Globus pallidus (tissue), 1 donor: ENCODE data around the gene HBS1L.

Source experiments
- DNase-seq: peaks from one replicate; pipeline ENCODE4 v3.0.0-alpha.2; 2015; ENCODE audit warnings: low spot score

The HBS1L gene

DNA sequence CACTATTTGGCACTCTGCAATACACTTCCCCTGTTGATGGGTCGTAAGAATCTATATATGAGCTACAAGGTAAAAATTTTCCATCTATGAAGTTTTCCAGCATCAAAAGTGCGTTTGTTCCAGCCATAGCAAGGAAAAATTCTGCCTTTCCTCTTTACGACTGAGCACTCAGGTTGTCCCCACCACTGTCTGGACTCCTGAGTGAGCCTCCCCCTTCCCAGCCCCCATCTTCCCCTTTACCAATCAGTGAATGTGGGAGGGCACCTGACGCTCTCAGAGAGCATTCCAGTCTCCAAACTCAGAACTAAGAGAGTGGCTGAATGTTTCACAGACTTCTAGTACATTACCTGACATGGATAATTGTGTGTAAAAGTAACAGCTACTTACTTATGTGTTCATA, 104.7 kb downstream of the HBS1L start, which contains the start of gene ALDH8A1:
Gene ALDH8A1, minus strand, starts transcription at position 175 of the 400 bp plus-strand sequence. Its CDS starts 48 bp downstream, at position 127.
- DNase-seq: no peak

DNA sequence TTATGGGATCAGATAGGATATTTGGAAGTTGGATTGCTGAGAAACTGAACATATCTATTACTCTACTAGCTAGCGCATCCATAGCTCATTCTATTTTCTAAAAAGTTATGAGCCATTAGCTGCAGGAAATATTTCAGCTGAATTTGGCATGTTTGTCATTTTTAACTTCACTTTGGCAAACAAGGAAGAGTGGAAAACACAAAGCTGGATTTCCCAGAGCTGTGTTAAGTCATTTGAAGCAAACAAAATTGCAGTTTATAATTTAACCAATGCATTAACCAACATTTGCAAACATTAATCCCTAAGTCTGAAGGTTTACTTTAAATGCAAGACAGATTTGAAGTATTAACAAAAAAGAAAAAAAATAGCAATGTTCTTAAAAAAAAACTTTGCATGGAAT, 105.9 kb downstream of the HBS1L start:
- no peak for DNase-seq

DNA sequence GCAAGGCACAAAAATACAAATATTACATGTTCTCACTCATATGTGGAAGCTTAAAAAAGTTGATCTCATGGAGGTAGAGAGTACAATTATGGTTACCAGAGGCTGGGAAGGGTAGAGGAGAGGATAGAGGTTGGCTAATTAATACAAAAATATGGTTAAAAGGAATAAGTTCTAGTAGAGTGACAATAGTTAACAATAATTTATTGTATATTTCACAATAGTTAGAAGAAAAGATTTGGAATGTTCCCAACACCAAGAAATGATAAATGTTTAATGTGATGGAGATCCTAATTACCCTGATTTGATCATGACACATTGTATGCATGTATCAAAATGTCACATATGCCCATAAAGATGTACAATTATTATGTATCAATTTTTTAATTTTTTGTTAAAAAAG, 106.5 kb downstream of the HBS1L start:
- no peak for DNase-seq

DNA sequence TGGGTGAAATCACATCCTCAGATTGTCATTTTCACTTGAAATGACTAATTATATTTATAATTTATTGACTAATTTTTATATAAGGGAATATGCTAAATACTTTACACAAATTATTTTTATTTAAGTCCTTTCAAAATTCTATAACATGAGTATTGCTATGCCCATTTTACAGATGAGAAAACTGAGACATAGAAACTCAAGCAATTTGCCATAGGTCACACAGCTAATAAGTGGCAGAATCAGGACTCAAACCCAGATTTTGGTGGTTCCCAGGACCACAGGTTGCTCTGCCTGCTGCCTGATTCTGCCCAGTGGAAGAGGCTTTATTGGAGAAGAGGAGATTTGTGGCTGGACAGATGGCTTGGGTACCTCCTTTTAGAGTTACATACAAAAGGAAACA, 109.6 kb downstream of the HBS1L start:
- no peak for DNase-seq

DNA sequence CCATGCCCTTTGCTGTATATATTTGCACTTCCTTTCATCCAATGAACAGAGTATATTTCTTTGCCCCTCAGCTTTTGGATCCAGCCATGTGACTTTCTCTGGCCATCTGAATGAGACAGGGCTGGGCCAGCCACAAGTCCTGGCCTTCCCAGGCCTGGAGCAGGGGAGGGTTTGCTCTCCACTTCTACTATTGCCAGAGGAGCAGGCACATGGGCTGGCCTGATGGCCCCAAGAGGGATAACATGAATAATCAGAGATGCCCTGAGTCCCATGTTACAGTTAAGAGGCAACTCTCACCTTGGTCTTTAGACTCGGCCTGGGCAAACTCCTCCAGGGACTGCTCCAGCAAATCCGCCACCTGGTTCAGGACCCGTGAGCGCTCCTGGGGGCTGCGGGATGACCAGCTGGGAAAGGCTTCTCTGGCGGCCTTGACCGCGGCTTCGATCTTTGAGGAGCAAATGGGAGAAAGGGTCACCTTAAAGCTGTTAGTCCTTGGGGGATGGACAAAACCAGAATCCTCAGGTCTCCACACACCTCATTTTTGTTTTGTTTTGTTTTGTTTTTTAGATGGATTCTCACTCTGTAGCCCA, 111.0 kb downstream of the HBS1L start:
- no peak for DNase-seq

DNA sequence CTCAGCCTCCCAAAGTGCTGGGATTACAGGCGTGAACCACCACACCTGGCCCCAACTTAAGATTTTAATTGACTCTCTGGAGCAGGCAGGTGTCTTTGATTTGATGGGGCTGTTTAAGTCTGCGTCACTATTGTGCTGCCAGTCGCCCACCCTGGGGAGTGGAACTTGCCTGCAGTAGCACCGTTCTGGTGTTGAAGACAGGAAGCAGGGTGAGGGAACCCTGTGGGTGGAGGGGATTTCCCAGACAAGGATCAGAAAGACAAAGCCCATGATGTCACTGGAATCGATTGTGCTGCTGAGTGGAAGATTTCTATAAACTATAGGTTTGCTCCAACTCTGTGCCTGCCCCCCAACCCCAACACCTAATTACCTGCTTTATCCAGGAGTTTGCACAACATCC, 115.7 kb downstream of the HBS1L start:
- DNase-seq: no peak

DNA sequence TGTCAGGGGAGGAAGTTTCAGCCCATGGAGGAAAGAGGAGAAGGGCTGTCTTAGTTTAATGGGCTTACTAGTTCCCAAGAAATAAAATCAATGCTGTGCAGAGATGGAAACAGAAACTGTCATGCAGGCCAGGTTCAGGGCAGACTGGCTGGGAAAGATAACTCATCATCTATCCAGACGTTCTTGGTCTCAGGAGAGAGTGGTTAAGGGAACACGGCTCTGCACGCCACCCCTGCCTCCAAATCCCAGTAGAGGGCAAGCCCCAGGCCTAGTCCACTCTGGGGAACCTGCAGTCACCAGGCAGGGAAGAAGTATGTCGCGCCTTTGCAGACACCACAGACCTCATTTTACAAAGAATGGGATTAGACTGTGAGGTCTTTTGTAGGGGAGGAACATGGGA, 117.2 kb downstream of the HBS1L start:
- no peak for DNase-seq

DNA sequence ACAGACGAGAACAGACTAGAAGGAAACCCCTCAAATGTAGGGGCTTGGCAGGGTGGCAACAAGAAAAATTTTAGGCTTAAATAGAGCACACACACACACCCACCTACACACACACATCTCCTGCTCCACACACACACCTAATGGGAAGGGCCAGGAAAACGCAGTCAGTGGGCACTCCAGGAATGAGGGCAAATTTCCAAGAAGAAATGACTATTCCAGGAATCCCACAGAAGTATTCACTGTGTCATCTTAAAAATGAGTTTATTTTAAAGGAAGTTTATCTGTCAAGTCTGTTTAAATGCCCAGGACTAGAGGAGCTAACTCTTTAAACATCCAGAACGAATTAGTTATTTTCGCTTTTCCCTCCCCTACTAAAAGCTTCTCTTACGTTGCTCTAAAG, 117.7 kb downstream of the HBS1L start:
- DNase-seq: no peak

DNA sequence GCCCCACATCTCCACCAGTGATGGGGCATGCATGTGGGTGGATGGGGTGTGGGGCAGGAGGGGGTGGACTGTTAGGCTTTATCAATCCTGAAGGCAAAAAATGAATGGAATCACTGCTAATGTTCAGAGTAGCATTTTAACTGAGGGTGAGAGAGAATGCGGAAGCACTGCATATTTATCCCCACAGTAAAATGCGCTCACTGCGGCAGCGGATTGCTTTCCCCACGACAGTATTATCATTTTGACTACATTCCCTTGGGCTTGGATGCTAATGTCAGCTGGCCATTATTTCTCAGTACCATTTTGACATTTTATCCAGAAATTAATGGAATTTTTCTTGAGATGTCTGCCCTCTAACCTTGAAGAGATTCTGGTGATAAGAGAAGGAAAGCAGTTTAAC, 118.1 kb downstream of the HBS1L start:
- DNase-seq: no peak

DNA sequence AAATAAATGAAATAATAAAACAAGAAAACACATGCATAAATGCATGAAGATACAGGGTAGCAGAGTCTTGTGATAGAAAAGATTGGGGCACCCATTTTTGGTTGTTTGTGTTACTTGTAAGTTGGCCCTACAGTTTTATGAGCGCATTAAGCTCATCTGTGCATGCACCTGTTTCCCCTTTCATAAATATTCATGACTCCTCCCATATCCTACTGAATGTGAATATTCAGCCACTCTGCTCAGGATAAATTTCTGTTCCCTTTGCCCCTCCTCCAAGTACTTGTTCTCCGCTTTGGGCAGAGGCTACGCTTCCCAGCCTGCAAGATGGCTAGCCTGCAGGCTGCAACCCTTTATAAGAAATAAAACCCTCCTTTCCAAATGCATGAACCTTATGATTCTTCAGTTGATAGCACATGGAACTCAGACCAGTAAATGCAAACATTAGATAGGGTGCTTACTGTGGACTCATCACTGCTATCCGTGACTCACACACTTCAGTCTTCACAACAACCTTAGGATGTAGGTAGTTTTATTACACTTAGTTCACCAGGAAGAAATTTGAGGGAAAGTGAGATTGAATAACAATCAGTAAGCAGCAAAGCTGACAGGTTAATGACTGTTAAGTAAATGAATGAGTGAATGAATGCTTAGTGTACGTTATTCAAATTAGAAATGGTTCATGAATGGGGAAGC, 119.7 kb downstream of the HBS1L start:
- no peak for DNase-seq

DNA sequence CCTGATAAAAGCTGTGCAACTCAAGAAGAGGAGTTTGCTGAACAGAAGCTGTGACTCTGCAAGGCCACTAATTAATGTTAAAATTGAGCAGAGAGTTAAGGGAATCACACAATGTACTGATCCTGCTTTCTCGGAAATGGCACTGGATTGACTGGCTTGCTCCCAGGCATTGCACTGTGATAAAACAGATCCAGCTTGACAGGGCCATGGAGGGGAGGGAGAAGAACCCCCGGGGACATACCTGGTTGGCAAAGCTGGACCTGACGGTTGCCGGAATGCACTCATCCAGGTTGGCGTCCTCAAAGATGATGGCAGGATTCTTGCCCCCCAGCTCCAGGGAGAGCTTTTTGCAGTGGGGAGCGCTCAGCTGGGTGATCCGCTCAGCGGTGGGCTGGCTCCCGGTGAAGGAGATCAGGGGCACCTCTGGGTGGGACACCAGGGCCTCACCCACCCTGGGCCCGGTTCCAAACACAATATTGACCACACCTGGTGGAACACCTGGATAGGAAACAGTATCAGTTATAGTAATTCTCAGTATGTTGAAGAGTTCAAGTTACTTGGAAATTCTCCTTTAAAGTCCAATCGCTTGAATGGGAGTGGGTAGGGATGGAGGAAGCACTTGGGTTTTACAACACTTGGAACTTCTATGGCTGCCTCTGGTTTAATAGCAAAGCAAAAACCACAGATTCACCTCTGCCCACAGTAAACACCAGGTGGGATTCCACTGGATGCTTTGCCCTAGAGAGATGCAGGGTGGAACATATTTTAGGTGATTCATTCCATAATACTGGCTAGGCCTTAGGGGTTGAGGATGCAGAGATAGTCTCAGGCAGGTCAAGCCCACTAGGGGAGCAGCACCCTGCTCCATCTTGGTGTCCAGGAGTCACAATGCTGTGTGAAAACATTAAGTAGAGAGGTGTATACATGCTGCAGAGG, 121.8 kb downstream of the HBS1L start:
- DNase-seq: no peak

DNA sequence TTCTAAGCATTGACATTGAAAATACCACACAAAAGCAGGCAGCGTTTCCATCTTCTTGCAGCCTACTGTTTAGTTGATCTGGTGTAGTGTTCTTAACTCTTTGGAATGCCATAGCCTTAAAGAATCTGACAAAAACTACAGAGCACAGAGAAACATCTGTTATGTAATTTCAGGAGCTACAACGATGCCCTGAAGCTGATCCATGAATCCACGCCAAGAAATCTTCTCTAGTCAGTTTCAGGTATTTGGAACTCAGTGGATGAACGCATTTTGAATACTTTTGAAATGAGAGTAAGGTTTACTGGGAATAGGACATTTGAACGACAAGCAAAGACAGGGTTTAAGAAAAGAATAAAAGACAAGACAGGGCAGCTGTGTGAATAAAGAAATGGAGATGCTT, 122.5 kb downstream of the HBS1L start:
- no peak for DNase-seq

DNA sequence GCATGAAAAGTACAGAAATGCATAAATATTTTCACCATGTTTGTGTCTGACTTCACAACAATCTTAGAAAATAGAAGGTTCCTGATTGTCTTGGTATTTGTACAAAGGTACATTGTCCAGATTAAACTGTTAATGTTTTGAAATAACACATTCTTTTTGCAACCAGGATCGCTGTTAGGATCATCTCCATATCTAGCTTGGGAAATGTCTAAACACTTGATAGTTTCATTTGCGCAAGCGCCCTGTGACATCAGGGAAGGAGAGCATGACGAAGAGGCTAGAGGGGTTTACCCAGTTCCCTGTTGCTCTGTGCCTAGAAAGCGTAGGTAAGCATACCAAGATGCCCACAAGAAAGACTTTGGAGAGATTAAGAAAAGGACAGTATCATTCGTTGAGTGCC, 124.2 kb downstream of the HBS1L start:
- no peak for DNase-seq

DNA sequence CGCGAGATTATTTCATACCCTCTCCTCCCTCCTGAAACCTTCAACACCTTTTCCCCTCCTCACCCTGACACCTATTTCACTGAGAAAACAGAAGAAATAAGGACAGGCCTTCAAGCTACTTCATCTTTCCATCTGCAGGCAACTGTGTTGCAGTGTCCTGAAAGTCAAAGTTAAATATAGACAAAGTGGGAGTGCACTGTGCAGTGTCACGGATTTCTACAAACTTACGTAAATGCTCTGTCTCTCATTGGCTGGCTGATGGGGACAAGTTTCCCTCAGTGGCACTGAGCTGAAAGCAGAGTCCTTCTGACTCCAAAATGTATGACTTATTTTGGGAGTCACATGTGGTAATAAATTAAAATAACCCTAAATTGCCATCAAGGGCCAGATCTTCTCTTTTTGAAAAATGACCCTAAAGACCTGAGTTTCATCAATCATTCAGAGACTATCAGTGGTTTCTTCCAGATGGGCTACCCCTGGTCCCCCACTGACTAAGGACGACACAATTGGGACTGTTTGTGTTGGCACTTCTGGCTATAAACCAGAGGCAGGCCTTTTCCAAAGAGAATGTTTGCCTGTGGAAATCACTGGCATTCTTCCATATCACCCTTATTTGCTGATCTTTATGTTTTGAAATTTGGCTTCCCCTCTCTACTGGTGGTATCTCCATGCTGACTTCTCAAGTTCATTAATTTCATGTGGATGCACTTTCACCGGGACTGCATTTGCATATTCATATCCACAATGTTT, 126.3 kb downstream of the HBS1L start:
- no peak for DNase-seq

DNA sequence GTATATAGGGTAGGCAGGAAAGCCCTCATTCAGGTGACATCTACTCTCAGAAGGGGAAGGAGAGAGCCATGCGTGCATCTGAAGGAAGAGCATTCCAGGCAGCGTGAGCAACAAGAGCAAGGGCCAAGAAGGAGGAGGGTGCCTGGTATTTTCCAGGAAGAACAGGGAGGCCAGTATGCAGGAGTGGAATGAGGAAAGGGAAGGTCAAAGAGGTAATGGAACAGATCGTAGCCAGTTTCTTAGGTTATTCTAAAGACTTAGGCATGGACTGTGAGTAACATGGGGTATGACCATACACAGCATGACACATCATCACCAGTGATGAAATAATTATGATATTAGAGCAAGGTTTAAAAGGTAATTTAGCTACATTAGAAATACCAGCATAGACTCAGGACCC, 128.8 kb downstream of the HBS1L start:
- DNase-seq: no peak

DNA sequence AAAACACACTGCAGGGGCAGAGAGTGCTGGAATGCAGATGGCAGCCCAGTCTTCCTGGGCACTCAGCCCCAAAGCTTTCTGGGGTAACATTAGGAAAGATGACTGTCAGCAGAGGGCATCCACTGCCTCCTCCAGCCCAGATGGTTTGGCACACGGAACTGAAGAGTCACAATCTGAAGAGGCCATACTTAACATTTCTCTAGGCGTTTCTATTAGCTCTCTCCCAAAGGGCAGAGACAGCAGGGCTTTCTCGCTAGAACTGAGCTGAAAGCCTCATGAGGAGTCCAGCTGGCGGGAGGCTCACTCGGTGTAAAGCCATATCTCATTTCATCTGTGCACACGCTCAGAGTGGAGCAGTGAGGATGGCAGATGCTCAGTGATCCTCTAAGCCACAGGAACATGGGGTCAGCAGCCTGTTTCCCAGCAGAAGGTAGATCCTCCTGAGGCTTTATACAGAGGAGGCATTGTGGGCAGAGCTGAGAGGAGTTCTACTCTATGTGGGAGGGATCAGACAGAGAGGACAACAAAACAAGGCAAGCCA, 132.8 kb downstream of the HBS1L start:
- DNase-seq: no peak

DNA sequence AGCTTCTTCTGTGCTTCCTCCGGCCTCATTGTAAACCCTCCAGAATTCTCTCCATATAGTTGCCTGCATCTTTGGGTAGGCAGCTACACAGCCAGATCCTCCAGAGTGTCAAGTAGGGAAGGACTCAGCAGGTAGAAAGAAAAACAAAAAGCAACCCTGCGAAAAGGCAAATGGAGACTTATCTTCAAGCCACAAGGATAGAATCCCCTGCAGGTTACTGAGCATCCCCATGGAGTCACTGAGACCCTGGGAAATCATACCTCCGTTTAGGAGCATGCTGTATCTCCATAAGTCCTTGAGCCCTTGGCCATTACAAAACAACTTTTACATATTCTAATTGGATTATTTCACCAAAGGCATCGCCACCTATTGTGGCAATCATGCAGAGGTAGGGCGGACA, 133.3 kb downstream of the HBS1L start:
- DNase-seq: no peak

DNA sequence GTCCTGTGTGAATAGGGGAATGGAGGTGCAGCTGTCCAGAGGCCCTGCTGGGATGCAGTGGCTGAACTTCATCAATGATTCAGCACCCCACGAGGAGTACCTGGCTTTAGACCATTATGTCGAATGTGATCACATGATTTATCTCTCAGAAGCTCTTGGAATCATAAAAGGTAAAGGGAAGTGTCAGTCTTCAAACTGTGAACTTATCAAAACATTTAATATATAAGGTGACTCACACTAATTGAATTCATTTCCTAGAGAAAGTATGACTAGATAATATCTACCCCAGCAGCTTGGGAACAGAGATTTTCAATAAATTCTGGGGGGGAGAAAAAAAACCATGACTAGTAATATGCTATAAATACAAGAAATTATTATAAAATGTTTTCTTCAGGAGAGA, 134.2 kb downstream of the HBS1L start:
- no peak for DNase-seq

DNA sequence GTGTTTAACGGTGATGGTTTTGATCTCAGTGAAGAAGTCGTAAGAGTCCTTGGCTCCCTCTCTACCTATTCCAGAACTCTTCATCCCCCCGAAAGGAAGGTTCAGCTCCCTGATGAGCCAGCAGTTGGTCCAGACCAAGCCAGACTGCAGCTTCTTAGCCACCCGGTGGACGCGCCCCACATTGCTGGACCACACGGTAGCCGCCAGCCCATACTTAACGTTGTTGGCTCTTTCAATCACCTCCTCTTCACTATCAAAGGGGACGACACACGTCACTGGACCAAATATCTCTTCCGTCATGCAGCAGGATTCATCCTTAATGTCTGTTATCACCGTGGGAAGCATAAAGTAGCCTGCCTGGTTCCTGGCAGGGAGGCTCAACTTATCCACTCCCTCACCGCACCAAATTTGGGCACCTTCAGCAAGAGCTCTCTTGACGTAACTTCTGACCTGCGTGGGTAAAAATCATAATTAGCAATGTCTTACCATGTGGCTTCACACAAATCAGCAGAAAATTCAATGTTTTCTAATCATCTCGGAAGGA, 136.1 kb downstream of the HBS1L start:
- no peak for DNase-seq

DNA sequence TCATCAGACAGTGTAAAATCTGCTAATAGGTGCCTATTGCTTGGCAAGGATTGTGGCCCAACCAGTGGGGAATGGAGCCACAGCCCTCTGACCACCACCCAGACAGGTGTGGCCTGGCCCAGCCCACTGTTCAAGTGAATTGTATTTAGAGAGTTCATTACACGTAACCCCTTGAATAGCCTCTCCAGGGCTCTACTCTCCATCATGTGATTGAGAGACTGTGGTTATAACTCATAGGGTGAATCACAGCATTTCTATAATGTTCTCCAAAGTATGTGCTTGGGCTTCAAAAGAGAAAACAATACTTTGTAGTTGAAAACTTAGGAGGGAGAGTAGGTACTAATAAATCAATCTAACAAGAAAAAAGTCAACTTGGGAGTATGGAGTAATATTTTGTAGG, 143.1 kb downstream of the HBS1L start:
- DNase-seq: no peak

DNA sequence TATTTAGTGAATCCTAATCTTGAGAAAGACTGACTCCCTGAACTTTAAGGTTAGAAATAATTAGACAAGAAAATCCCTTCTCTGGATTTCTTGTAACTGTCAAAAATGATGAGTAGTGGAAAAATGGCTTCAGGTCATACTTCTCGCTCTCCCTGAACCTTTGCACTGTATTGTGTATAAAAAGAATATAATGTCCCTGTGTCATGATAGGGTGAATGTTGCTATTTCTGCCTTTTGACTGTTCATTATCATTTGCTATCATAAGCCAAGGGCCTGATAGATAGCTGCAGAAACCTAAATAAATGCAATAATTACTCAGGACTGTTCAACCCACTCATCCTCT, 144.1 kb downstream of the HBS1L start:
- DNase-seq: no peak
